ENCODE measurements around the gene SRSF7.

The SRSF7 gene

DNA sequence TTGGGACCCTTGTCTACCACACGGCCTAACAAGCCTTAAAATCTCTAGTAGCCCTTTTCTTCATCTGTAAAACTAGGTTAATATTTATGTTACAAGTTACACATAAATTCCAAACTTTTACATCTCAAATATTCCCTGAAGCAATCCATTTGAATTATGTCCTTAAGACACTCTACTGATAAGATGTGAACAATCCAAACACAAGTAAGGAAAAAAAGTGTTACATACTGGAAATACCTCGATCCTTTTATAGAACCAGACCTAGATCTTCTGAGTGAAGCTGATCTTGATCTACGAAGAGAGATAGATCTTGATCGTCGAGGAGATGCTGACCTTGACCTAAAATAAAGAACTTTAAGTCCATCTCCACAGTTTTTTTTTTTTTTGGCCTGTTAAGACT lies 3.3 kb downstream of the SRSF7 start:
- no peak for TF ChIP-seq CTCF (IDR thresholded peaks at IDR 0.05; ENCODE audit: low read depth, low read length, missing control alignments)
- DNase-seq (ENCODE audit: low read depth), result no peak
- no peak overlapping the region for H3K4me3 ChIP-seq (ENCODE audit: low read depth, low read length)

- no peak overlapping the region for H3K4me3 ChIP-seq (ENCODE audit: low read depth, low read length)
- TF ChIP-seq CTCF (IDR thresholded peaks at IDR 0.05; ENCODE audit: low read depth, low read length, missing control alignments), result no peak
- no peak for DNase-seq (ENCODE audit: low read depth)
These were observed 4.1 kb downstream of the SRSF7 start for GRCh38 chr2:38747007-38747424.

DNA sequence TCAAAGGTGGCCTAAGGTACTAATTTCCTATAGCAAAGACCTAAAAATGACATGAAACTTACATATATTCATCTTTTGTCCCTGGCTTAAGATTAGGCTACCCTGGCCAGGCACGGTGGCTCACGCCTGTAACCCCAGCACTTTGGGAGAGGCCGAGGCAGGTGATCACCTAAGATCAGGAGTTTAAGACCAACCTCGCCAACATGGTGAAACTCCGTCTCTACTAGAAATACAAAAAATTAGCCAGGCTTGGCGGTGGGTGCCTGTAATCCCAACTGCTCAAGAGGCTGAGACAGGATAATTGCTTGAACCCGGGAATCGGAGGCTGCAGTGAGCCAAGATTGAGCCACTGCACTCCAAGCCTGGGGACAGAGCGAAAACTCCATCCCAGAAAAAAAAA lies 5.9 kb downstream of the SRSF7 start:
- TF ChIP-seq CTCF (IDR thresholded peaks at IDR 0.05; ENCODE audit: low read depth, low read length, missing control alignments), result no peak
- DNase-seq (ENCODE audit: low read depth), result no peak

GRCh38 chr2:38744399-38744780 lies 6.8 kb downstream of the SRSF7 start:
- no peak overlapping the region for H3K4me3 ChIP-seq (ENCODE audit: low read depth, low read length)
- no peak for DNase-seq (ENCODE audit: low read depth)
- TF ChIP-seq CTCF (IDR thresholded peaks at IDR 0.05; ENCODE audit: low read depth, low read length, missing control alignments), result no peak

More for the DNA sequence above, 5.9 kb downstream of the SRSF7 start:
- H3K4me3 ChIP-seq (ENCODE audit: low read depth, low read length), result no peak overlapping the region

DNA sequence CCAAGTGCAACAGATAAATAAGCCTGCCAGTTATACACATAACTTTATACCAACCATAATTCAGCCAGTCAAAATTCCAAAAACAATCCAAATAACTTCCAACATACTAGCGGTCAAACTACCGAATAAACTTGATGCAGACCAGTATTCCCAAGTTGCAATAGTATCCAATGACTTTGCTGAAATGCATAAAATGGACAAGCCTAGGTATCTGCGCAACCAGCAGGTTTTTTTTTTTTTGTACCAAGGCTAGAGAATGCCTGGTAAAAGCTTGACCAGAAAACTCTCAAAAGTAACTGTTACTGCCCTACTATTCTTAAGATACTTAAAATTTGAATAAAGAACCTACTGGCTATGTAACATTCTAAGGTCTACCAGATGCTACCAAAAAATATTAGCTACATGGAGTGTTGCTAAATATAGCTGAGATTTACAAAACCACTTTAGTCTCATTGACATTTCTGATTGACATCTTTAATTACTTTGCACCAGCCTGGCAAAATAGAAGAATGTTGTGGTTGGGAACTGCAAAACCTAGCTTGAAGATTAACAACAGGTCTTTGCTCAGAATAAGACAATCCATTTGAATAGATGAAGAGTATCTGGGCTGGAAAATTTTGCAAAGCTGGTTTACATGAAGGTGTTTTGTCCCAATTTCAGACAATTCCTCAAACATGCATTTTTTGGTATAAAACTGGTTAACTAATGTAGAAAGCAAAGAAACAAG lies 7.3 kb downstream of the SRSF7 start:
- DNase-seq (ENCODE audit: low read depth), result no peak
- no peak overlapping the region for H3K4me3 ChIP-seq (ENCODE audit: low read depth, low read length)
- no peak for TF ChIP-seq CTCF (IDR thresholded peaks at IDR 0.05; ENCODE audit: low read depth, low read length, missing control alignments)

DNA sequence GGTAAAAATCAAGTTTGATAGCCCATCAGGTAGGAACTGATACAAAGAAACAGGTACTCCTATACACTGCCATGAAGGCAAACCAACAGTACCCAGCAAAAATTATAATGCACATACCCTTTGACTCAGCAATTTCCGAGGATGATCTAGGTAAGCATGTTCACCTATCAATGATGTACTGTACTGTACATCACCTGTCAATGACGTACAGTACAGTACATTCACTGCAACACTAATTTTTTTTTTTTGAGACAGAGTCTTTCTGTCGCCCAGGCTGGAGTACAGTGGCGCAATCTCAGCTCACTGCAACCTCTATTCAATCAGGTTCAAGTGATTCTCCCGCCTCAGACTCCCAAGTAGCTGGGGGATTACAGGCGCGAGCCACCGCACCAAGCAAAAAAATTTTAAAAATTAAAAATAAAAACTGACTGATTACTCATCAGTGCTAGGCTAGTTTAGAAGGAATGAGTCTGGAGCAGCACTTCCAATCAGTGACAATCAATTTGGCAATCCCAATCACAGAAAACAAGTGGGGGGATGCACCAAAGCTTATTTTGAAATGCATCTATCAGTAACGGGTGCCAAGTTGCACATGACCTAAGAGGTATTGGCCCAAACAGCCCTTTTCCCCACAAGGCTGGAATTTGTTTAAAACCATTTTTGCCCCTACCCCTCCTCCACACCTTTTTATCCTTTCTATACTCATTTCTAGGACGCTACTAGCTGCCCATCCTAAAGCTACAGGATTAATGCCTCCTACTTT lies 8.2 kb downstream of the SRSF7 start:
- no peak overlapping the region for H3K4me3 ChIP-seq (ENCODE audit: low read depth, low read length)
- DNase-seq (ENCODE audit: low read depth), result no peak
- TF ChIP-seq CTCF (IDR thresholded peaks at IDR 0.05; ENCODE audit: low read depth, low read length, missing control alignments), result no peak
